Neural progenitor cell (in vitro differentiated cells): ENCODE measurements around the gene IL16. TPM values are rescaled to one million over a fixed set of nuclear protein-coding genes. Genes with fewer than 3 reads are reported as not detected.

Experiments
- DNase-seq: peaks from one replicate; pipeline ENCODE4 v3.0.0-alpha.2; 2016; ENCODE audit warnings: low spot score
- H2AFZ ChIP-seq: fragments of 200-600 bp; sonication (generic); replicated peaks from 2 replicates; pipeline ENCODE4 v1.6.1; 2016; ENCODE audit warnings: antibody characterized with exemption
- H3F3A ChIP-seq: fragments of 200-600 bp; sonication (generic); 2 replicates; pipeline ENCODE4 v1.6.1; 2016; ENCODE audit warnings: antibody characterized with exemption, low read depth
- H3K27ac ChIP-seq: fragments of 200-600 bp; sonication (generic); 2 replicates; pipeline ENCODE4 v1.5.1; 2016; ENCODE audit warnings: mild to moderate bottlenecking
- H3K27me3 ChIP-seq: fragments of 200-600 bp; sonication (generic); 2 replicates; pipeline ENCODE4 v1.6.1; 2016; ENCODE audit warnings: mild to moderate bottlenecking, moderate library complexity
- H3K36me3 ChIP-seq: fragments of 200-600 bp; sonication (generic); 2 replicates; pipeline ENCODE4 v1.5.1; 2016
- H3K4me1 ChIP-seq: fragments of 200-600 bp; sonication (generic); 2 replicates; pipeline ENCODE4 v1.6.1; 2016; ENCODE audit warnings: mixed run types
- H3K4me2 ChIP-seq: fragments of 200-600 bp; sonication (generic); 2 replicates; pipeline ENCODE4 v1.6.1; 2016
- H3K4me3 ChIP-seq: fragments of 200-600 bp; sonication (generic); 2 replicates; pipeline ENCODE4 v1.5.1; 2016
- H3K79me2 ChIP-seq: fragments of 200-600 bp; sonication (generic); 2 replicates; pipeline ENCODE4 v1.6.1; 2016; ENCODE audit warnings: low read depth
- H3K9ac ChIP-seq: fragments of 200-600 bp; sonication (generic); 2 replicates; pipeline ENCODE4 v1.6.1; 2016
- H3K9me3 ChIP-seq: fragments of 200-600 bp; sonication (generic); 2 replicates; pipeline ENCODE4 v1.5.1; 2016; ENCODE audit warnings: low read depth
- H4K20me1 ChIP-seq: fragments of 200-600 bp; sonication (generic); 2 replicates; pipeline ENCODE4 v1.6.1; 2016; ENCODE audit warnings: low read depth
- H3K27ac Mint-ChIP-seq: 3 replicates; pipeline ENCODE4 v1.8.0; 2021; ENCODE audit warnings: mixed read lengths
- H3K27me3 Mint-ChIP-seq: 2 replicates; pipeline ENCODE4 v1.8.0; 2022; ENCODE audit warnings: low read depth, mild to moderate bottlenecking, inconsistent platforms, moderate library complexity, mixed read lengths; ENCODE audit not compliant: insufficient read depth
- H3K36me3 Mint-ChIP-seq: 3 replicates; pipeline ENCODE4 v1.8.0; 2021; ENCODE audit warnings: mixed read lengths
- H3K4me1 Mint-ChIP-seq: 3 replicates; pipeline ENCODE4 v1.8.0; 2021; ENCODE audit warnings: mixed read lengths
- H3K4me3 Mint-ChIP-seq: 3 replicates; pipeline ENCODE4 v1.8.0; 2021; ENCODE audit warnings: mild to moderate bottlenecking, moderate library complexity, mixed read lengths
- H3K9me3 Mint-ChIP-seq: 3 replicates; pipeline ENCODE4 v1.8.0; 2020; ENCODE audit warnings: mixed read lengths
- CTCF ChIP-seq: fragments of 200-600 bp; sonication (generic); IDR thresholded peaks from 2 replicates; pipeline ENCODE4 v1.5.1; 2017; ENCODE audit warnings: antibody characterized with exemption, mild to moderate bottlenecking
- EZH2 ChIP-seq: fragments of 200-600 bp; sonication (generic); IDR thresholded peaks from 2 replicates; pipeline ENCODE4 v1.6.1; 2017; ENCODE audit warnings: antibody characterized with exemption, mild to moderate bottlenecking, moderate library complexity
- EZH2phosphoT487 ChIP-seq: fragments of 200-600 bp; sonication (generic); IDR thresholded peaks from 2 replicates; pipeline ENCODE4 v1.6.1; 2017; ENCODE audit warnings: antibody characterized with exemption
- total RNA-seq: library from RNA; depleted of rRNA; stranded (reverse); fragments of >200 nt; gene quantifications from 2 replicates; pipeline ENCODE4 v1.2.3, GENCODE V29; 2015; ENCODE audit warnings: low replicate concordance

Gene IL16
- total RNA-seq, 1 donor from 2014 or later, result not detected

GRCh38 chr15:81309647-81310450 is 113.2 kb downstream of the IL16 start:
- Mint-ChIP-seq H3K36me3 (no peaks in the 10 kb centered on the region), H3K4me1 (peaks cover 6% of the 10 kb centered on the region), H3K4me3 (no peak overlapping the region), H3K9me3 (no peaks in the 10 kb centered on the region), H3K27me3 (peaks cover 9% of the 10 kb centered on the region), H3K27ac (no peak overlapping the region)
- Histone ChIP-seq H2AFZ (no peak overlapping the region), H3F3A (no peaks in the 10 kb centered on the region), H3K9me3 (no peaks in the 10 kb centered on the region), H3K79me2 (no peaks in the 10 kb centered on the region), H3K27ac (no peak overlapping the region), H3K9ac (no peak overlapping the region), H3K4me1 (peaks cover under 1% of the 10 kb centered on the region), H3K36me3 (no peaks in the 10 kb centered on the region), H3K27me3 (no peaks in the 10 kb centered on the region), H3K4me3 (no peak overlapping the region), H4K20me1 (no peaks in the 10 kb centered on the region), H3K4me2 (no peak overlapping the region)
- no peak for DNase-seq
- TF ChIP-seq CTCF (no peak), EZH2phosphoT487 (no peak), EZH2 (no peak)

- H3K4me3 Mint-ChIP-seq, result no peak overlapping the region
- Histone ChIP-seq H3F3A (no peaks in the 10 kb centered on the region), H3K36me3 (no peaks in the 10 kb centered on the region), H3K4me3 (no peak overlapping the region), H3K79me2 (no peaks in the 10 kb centered on the region), H4K20me1 (no peaks in the 10 kb centered on the region), H3K4me1 (no peaks in the 10 kb centered on the region), H3K9ac (no peak overlapping the region), H3K4me2 (no peak overlapping the region), H3K27me3 (no peaks in the 10 kb centered on the region), H2AFZ (no peak overlapping the region), H3K27ac (no peak overlapping the region), H3K9me3 (no peaks in the 10 kb centered on the region)
- DNase-seq, result no peak
- peaks cover 6% of the 10 kb centered on the region for H3K4me1 Mint-ChIP-seq
- TF ChIP-seq EZH2 (no peak), CTCF (no peak), EZH2phosphoT487 (no peak)
- H3K36me3 Mint-ChIP-seq, result no peaks in the 10 kb centered on the region
- H3K9me3 Mint-ChIP-seq, result no peaks in the 10 kb centered on the region
- peak overlapping the region; percentile 63 for H3K27ac Mint-ChIP-seq
- H3K27me3 Mint-ChIP-seq, result peaks cover 9% of the 10 kb centered on the region
These were observed 113.8 kb downstream of the IL16 start for GRCh38 chr15:81310480-81310879.

GRCh38 chr15:81311752-81312464 is 115.2 kb downstream of the IL16 start:
- Histone ChIP-seq H4K20me1 (no peaks in the 10 kb centered on the region), H3K36me3 (no peaks in the 10 kb centered on the region), H3K27ac (no peak overlapping the region), H3K4me2 (no peak overlapping the region), H3K4me3 (no peak overlapping the region), H3K9ac (no peak overlapping the region), H3K4me1 (no peaks in the 10 kb centered on the region), H2AFZ (no peak overlapping the region), H3K79me2 (no peaks in the 10 kb centered on the region), H3F3A (no peaks in the 10 kb centered on the region), H3K9me3 (no peaks in the 10 kb centered on the region), H3K27me3 (no peaks in the 10 kb centered on the region)
- TF ChIP-seq CTCF (no peak), EZH2phosphoT487 (no peak), EZH2 (no peak)
- Mint-ChIP-seq H3K27ac (no peak overlapping the region), H3K27me3 (peaks cover 6% of the 10 kb centered on the region), H3K9me3 (no peaks in the 10 kb centered on the region), H3K4me1 (peaks cover 6% of the 10 kb centered on the region), H3K36me3 (no peaks in the 10 kb centered on the region), H3K4me3 (no peak overlapping the region)
- DNase-seq, result no peak
